ENCODE results near the gene EMC1. TPM values are rescaled to one million over a fixed set of nuclear protein-coding genes. Genes with fewer than 3 reads are reported as not detected.

The EMC1 gene
- total RNA-seq, 1 donor from 2014 or later: 93.0 TPM

DNA sequence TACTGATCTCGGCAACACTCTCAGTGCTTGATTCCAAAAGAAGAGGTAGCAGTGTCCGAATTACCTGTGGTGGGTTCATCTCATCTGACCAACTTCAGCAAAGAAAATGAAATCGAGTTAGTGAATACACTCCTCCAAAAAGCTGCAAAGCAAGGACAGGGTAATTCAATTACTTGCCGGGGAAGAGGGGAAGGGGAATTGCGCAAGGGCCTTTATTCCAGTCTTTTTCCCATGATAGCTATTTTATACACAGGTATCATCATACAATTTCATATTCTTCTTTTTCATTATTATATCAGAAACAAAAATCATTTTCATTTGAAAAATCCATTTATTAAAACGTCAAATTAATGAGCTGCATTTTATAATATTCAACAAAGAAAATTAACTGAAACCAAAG lies 84.2 kb downstream of the EMC1 start:
- Histone ChIP-seq H3K4me3 (no peak overlapping the region), H3K4me1 (peaks cover 0 to 6% of the 10 kb centered on the region in 2 donors), H3K27ac (no peak overlapping the region), H3K36me3 (peaks cover 94 to 99% of the 10 kb centered on the region in 2 donors), H3K27me3 (no peaks in the 10 kb centered on the region), H3K9me3 (no peaks in the 10 kb centered on the region)
- DNase-seq (ENCODE audit: low spot score in 2 of 2): no peak
- intact Hi-C loops (cut with DNase I): no loop called here
- TF ChIP-seq, protein P1, sequence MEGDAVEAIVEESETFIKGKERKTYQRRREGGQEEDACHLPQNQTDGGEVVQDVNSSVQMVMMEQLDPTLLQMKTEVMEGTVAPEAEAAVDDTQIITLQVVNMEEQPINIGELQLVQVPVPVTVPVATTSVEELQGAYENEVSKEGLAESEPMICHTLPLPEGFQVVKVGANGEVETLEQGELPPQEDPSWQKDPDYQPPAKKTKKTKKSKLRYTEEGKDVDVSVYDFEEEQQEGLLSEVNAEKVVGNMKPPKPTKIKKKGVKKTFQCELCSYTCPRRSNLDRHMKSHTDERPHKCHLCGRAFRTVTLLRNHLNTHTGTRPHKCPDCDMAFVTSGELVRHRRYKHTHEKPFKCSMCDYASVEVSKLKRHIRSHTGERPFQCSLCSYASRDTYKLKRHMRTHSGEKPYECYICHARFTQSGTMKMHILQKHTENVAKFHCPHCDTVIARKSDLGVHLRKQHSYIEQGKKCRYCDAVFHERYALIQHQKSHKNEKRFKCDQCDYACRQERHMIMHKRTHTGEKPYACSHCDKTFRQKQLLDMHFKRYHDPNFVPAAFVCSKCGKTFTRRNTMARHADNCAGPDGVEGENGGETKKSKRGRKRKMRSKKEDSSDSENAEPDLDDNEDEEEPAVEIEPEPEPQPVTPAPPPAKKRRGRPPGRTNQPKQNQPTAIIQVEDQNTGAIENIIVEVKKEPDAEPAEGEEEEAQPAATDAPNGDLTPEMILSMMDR (IDR thresholded peaks at IDR 0.05): no peak

DNA sequence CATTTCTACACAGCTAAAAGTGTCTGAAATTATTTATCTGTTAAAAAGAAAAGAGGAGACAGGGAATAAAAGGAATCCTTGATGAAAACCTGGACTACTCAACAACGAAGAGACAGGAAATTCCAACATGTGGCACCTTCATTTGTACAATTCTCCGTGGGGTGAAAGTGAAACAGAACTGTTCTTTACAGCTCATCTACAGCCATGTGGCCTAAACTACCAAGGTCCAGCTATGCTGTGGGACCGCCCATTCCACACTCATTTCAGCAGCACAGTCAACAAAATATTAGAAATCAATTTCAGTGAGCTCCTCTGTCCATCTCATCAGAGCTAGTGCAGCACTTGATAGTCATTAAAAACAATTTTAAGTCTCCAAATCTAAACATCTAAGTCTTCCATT lies 85.3 kb downstream of the EMC1 start:
- Histone ChIP-seq H3K4me3 (no peak overlapping the region), H3K27me3 (no peaks in the 10 kb centered on the region), H3K27ac (no peak overlapping the region), H3K9me3 (no peaks in the 10 kb centered on the region), H3K36me3 (peaks cover 94 to 99% of the 10 kb centered on the region in 2 donors), H3K4me1 (peaks cover 0 to 6% of the 10 kb centered on the region in 2 donors)
- intact Hi-C loops (cut with DNase I): no loop called here
- TF ChIP-seq, protein P1 (IDR thresholded peaks at IDR 0.05): no peak
- no peak for DNase-seq (ENCODE audit: low spot score in 2 of 2)

Other genes with a start within 250 kb of the EMC1 start
- gene UBR4, start 41.3 kb downstream of the EMC1 start, total RNA-seq: 222 TPM
- 13.4 TPM for gene MRTO4, start 281 bp upstream of the EMC1 start, total RNA-seq
- 11.7 TPM for gene AKR7A3, start 37.2 kb upstream of the EMC1 start, total RNA-seq
- gene AKR7A2, start 60.6 kb upstream of the EMC1 start, total RNA-seq: 53.7 TPM
- 11.1 TPM for gene SLC66A1, start 60.8 kb upstream of the EMC1 start, total RNA-seq
- gene CAPZB, start 234.0 kb upstream of the EMC1 start, total RNA-seq: 102 TPM

Measured in ascending aorta (tissue), 2 donors.